GM19372 (cell line): Measurements from ENCODE around the gene GRK5.

ENCODE experiments used
- ATAC-seq: cut with Tn5 transposase; IDR thresholded peaks from one replicate; pipeline ENCODE4 v1.9.1; 2021; ENCODE audit warnings: mild to moderate bottlenecking, low read depth, moderate library complexity; ENCODE audit not compliant: unreplicated experiment

Gene GRK5

GRCh38 chr10:119197921-119198320 is 9.4 kb upstream of the GRK5 start:
- no peak for ATAC-seq

GRCh38 chr10:119198438-119198837 is 8.9 kb upstream of the GRK5 start:
- ATAC-seq, result no peak

- ATAC-seq, result no peak
Observed at GRCh38 chr10:119199231-119199992, 8.0 kb upstream of the GRK5 start.

- no peak for ATAC-seq
Observed at GRCh38 chr10:119201233-119201632, 6.1 kb upstream of the GRK5 start.

GRCh38 chr10:119203006-119203405 is 4.4 kb upstream of the GRK5 start:
- no peak for ATAC-seq

GRCh38 chr10:119205894-119206602 is 1.3 kb upstream of the GRK5 start:
- peak; percentile 10 for ATAC-seq

GRCh38 chr10:119206603-119207365 is 587 bp upstream of the GRK5 start:
- peak; percentile 46 for ATAC-seq

- ATAC-seq, result no peak
Observed at GRCh38 chr10:119207713-119208552, 562 bp downstream of the GRK5 start.

- ATAC-seq, result no peak
Observed at GRCh38 chr10:119208553-119208940, 1.2 kb downstream of the GRK5 start.

- ATAC-seq, result no peak
Observed at GRCh38 chr10:119209035-119209735, 1.8 kb downstream of the GRK5 start.

- ATAC-seq, result no peak
Observed at GRCh38 chr10:119209736-119210355, 2.5 kb downstream of the GRK5 start.

GRCh38 chr10:119210633-119211032 is 3.3 kb downstream of the GRK5 start:
- no peak for ATAC-seq

GRCh38 chr10:119211176-119211575 is 3.8 kb downstream of the GRK5 start:
- ATAC-seq, result no peak

GRCh38 chr10:119211625-119212441 is 4.5 kb downstream of the GRK5 start:
- ATAC-seq, result no peak

- no peak for ATAC-seq
Observed at GRCh38 chr10:119215371-119215770, 8.0 kb downstream of the GRK5 start.

GRCh38 chr10:119216127-119216526 is 8.8 kb downstream of the GRK5 start:
- no peak for ATAC-seq

GRCh38 chr10:119217401-119217800 is 10.0 kb downstream of the GRK5 start:
- no peak for ATAC-seq

GRCh38 chr10:119217991-119218490 is 10.7 kb downstream of the GRK5 start:
- ATAC-seq, result no peak
